HG02623 (cell line): ENCODE measurements around the gene AS3MT.
"Not testable (repeated sequence)": the region's sequence is repeated elsewhere in the genome, so short reads cannot be mapped to it uniquely, and the experiment has no call there.

Source experiments
- ATAC-seq: cut with Tn5 transposase; IDR thresholded peaks from one replicate; pipeline ENCODE4 v1.9.1; 2021; ENCODE audit warnings: moderate library complexity; ENCODE audit not compliant: unreplicated experiment

The AS3MT gene

DNA sequence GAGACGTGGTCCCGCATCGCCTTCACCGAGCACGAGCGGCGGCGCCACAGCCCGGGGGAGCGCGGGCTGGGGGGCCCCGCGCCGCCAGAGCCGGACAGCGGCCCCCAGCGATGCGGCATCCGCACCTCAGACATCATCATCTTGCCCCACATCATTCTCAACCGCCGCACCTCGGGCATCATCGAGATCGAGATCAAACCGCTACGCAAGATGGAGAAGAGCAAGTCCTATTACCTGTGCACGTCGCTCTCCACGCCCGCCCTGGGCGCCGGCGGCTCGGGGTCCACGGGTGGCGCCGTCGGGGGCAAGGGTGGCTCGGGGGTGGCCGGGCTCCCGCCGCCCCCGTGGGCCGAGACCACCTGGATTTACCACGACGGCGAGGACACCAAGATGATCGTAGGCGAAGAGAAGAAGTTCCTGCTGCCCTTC, 49.6 kb downstream of the AS3MT start:
- no peak for ATAC-seq

DNA sequence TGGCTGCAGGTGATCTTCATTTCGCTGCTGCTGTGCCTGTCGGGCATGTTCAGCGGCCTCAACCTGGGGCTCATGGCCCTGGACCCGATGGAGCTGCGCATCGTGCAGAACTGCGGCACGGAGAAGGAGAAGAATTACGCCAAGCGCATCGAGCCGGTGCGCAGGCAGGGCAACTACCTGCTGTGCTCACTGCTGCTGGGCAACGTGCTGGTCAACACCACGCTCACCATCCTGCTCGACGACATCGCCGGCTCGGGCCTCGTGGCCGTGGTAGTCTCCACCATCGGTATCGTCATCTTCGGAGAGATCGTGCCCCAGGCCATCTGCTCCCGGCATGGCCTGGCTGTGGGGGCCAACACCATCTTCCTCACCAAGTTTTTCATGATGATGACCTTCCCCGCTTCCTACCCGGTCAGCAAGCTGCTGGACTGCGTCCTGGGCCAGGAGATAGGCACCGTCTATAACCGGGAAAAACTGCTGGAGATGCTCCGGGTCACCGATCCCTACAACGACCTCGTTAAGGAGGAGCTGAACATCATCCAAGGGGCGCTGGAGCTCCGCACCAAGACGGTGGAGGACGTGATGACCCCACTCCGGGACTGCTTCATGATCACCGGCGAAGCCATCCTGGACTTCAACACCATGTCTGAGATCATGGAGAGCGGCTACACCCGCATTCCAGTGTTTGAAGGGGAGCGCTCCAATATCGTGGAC, 50.1 kb downstream of the AS3MT start:
- ATAC-seq, result no peak

DNA sequence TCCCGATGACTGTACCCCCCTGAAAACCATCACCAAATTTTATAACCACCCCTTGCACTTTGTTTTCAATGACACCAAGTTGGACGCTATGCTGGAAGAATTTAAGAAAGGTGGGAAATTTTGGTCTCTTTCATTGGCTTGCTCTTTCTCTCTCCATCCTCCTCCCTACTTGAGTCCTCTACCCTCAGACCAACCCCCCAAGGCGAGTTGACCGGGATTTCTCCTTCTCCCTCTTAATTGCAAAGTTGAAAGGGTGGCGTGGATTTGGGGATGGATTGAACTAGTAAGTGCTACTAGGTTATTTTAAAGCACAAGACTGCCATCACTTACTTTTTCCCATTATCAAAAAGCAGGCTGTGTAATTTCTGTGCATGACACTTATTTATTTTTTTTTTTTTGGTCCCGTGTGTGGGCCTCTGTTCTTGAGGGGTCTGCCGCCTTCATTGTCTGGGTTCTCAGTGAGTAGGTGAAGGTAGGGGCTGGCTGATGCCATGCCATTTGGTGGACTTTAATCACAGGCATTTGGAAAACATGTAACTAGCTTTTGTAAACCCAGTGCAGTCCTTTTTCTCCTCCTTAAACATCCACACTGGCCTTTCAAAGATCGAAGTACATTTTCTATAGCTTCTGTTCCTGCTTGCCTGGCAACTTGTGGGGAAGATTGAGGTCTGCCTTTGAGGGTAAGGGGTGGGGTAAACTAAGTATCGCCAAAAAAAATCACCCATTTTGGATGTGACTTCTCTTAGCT, 50.9 kb downstream of the AS3MT start:
- ATAC-seq, result no peak

DNA sequence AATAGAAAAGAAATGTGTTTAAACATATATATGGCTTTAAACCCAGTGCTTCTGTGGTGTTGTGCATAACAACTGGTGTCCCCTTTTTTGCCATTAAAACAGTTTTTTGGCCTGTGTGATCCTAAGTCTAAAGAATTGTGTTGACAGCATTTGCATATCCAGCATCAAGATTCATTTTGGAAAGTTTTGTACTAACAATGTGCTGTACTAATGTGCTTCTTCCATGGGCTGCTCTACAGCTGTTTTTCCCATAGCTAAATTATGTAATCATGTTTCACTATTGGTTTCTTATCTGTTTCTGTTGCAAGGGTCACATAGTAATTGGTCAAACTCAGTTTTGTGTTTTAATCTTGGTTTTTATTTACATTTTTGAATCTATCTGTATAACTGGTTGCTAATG, 54.3 kb downstream of the AS3MT start:
- ATAC-seq, result no peak

DNA sequence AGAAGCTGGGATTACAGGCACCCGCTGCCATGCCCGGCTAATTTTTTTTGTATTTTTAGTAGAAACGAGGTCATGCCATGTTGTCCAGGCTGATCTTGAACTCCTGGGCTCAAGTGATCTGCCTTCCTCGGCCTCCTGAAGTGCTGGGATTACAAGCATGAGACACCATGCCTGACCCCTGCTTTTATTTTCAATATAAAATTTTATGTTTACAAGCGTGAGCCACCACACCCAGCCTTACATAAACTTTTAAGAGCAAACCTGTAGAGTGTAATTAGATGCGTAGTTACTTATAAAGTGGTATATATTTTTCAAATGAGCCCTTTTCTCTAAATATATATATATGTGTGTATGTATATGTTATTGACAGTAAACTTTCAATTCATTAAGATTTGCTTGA, 57.6 kb downstream of the AS3MT start:
- ATAC-seq, result no peak

DNA sequence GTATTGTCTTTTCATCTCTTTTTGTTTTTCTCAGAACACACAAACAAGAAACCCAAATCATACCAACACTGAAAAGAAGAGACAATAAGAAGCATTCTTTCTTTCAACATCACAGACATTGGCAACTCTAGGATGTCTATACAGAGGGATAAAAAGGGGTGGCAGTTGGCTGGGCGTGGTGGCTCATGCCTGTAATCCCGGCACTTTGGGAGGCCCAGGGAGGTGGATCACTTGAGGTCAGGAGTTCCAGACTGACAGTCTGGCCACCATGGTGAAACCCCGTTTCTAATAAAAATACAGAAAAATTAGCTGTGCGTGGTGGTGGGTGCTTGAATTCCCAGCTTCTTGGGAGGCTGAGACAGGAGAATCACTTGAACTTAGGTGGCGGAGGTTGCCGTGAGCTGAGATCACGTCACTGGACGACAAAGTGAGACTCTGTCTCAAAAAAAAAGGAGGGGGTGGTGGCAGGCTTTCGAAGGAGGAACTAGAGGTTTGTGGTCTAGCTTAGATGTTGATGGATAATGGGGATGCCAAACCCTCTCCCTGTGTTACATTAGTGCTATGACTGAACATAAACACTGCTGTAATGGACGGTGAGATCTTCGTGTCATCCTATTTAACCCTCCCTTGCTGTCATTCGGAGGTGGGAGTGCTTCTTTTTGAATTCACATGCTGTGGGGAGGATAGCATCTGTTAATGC, 58.2 kb downstream of the AS3MT start:
- no peak for ATAC-seq

DNA sequence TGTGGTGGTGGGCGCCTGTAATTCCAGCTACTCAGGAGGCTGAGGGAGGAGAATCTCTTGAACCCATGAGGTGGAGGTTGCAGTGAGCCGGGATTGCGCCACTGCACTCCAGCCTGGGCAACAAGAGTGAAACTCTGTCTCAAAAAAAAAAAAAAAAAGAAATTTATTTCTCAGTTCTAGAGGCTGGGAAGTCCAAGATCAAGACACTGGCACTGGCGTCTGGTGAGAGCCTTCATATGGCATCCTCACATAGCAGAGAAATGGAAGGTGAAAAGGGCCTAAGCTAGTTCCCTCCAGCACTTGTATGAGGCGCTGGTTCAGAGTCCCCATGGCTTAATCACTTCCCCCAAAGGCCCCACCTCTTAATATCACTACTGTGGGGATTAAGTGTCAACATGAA, 59.2 kb downstream of the AS3MT start:
- not testable (repeated sequence) for ATAC-seq

DNA sequence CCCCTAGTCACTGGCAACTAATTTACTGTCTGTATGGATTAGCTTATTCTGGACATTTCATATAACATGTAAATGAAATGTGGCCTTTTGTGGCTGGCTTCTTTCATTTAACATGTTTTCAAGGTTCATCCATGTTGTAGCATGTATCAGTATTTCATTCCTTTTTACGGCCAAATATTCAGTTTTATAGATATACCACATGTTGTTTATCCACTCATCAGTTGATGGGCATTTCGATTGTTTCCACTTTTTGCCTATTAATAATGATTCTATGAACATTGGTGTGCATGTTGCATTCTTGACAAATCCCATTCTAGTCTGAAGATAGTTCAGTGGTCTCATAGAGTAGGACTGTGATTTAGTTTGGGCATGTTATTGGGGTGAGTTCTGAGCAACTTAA, 61.5 kb downstream of the AS3MT start:
- ATAC-seq, result no peak

DNA sequence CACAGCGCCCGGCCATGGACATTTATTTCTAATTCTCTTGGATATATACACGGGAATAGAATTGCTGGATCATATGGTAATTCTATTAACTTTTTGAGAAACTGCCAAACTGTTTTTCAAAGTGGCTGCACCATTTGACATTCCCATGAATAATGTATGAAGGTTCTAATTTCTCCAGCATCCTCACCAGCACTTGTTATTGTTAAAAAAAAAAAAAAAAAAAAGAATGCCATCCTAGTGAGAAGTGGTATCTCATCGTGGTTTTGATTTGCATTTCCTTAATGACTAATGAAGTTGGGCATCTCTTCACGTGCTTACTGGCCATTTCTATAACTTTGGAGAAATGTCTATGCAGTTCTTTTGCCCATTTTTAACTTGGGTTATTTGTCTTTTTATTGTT, 62.4 kb downstream of the AS3MT start:
- ATAC-seq, result no peak

DNA sequence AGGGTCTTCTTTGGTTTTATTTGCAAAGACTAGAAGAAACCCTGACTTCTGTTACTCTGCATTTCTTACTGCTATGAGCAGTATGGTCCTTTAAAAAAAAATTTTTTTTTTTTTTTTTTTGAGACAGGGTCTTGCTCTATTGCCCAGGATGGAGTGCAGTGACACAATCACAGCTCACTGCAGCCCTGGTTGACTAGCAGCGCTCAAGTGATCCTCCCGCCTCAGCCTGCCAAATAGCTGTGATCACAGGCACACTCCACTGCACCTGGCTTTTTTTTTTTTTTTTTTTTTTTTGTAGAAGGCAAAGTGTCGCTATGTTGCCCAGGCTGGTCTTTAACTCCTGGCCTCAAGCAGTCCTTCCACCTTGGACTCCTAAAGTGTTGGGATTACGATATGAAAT, 66.2 kb downstream of the AS3MT start:
- ATAC-seq, result no peak

DNA sequence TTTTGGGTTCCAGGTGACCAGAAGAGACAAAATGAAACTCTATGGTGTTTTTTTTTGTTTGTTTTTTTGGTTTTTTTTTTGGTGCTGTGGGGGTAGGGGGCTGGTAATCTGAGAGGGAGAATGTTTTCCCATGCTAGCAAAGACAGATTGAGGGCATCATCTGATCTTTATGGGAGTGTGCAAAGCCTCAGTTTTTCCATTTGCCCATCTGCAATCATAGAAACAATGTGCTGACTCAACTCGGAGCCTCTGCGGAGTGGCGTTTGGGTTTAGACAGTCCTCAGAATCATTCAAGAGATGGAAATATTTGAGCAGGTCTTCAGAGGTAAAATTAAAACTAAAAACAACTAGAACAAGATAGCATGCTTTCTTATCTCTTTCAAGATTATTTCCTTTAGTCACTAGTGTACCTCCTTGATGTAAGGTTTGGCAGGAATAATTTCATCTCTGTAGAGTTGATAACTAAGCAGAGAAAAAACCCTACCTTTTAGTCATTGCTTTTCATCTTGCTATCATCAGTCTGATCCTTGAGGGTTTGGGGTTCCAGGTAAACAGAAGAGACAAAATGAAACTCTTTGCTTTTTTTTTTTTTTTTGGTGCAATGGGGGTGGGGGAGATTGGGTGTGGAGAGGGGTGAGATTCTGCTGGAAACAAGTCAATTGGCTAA, 66.8 kb downstream of the AS3MT start:
- no peak for ATAC-seq

DNA sequence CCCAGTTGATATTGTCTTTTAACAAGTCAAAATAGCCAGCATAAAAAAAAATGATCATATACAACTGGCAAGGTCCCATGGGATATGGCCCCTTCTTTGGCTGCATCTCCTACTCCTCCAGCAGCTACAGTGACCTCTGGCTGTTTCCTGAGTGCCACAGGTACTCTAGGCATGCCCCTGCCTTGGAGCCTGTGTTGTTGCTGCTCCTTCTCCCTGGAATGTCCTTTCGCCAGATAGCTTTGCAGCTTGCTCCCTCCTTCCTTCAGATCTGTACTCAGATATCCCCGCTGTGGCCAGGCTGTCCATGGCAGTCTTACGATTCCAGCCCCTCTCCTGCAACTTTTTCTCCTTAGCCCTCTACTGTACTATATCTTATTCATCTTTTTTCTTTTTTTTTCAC, 72.1 kb downstream of the AS3MT start:
- ATAC-seq, result no peak

DNA sequence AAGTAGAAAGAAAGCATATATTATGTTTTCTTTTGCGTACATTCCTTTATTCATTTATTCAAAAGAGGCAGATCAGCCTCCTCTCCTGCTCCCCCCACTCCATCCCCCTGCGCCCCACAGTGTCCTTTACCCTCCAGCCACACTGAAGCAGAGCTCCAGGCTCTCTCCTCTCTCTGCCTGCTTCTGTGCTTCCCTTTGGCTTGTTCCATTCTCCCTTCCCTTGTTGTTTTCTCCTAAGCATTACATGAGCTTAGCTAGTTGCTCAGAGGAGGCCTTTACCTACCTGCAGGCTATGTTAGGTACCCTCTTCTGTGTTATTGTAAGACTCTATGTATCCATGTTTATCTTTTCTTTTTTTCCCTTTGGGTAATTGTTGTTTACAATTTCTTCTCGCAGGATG, 76.2 kb downstream of the AS3MT start:
- no peak for ATAC-seq

DNA sequence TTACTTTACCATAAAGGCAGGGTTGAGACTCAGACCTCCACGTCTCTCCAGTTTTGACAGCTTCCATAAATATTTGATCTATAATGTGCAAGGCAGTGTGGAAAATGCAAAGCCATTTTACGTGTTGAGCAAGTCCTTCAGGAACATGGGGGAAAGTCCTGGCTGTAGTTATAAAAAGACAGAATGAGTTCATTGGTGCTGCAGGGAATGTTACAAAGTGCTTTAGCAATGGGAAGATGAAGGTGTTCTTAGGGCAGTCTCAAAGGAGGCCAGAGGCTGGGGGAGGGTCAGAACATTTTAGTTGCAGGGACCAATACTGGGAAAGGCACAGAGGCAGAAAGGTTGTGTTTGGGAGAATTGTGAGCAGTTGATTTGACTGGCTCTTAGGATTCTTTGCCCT, 76.7 kb downstream of the AS3MT start:
- no peak for ATAC-seq

DNA sequence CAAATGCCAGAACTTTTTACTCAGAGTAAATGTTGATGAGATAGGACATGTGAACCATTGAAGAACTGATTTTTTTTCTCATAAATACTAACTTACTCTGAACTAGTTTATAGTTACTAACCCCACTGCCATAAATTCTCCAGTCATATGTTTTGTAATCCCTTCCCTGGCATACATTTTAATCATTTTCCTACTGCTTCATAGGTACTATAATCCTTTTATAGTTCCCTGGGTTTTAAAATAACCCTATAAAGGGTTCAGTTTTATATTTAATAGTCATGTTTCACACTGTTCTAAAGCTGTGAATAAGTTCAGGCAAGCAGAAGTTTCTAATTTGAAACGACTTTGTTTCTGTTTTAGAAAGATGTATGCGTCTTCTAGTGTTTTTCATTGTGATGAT, 77.7 kb downstream of the AS3MT start:
- ATAC-seq, result no peak

DNA sequence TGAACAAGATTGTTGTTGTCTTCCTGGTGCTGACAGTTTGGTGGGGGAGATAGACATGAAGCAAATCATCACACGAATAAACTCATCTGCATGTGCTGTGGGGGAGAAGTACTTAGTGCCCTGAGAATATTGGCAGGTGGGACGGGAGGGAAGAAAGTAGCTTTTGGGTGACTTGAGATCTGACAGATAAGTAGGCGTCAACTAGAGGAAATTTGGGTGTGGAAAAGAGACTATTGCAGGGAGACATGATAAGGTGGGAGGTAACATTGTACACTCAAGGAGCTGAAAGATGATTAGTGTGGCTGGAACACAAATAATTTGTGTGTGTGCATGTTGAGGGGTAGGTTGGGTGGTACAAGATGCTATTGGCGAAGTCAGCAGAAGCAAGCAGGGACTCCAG, 78.9 kb downstream of the AS3MT start:
- no peak for ATAC-seq

DNA sequence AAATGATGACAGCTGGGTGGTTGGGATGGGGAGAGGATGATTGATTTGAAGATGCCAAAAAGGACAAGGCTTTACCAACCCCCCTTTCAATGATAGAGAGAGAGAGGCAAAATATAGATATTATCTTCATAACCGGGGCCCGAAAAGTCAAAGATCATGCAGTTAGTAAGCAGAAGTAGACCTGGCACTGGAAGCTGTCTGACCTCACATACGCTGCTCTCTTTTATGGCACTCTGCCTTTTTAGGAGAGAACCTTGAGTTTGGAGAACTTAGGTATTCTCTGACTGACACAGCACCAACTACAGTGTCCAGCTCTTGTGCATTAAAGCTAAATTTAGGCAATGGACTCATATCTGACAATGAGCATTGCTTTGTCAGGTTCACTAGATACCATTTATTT, 79.5 kb downstream of the AS3MT start:
- no peak for ATAC-seq

DNA sequence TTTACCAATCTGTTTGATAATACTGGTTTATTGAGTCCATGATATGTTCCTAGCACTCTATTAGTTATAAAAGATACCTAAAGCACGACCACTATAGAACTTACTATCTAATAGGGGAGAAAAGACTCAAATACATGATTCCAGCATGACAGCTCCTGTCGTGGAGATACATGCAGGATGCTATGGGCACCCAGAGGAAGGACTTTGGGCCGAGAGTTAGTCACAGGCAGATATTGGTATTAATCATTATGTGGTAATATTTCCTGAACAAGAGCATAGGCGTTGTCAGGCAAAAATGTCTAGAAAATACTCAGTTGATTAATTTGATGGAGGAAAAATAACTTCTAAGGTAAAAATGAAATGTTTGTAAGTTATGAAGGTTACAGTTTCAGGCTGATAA, 80.6 kb downstream of the AS3MT start:
- no peak for ATAC-seq

DNA sequence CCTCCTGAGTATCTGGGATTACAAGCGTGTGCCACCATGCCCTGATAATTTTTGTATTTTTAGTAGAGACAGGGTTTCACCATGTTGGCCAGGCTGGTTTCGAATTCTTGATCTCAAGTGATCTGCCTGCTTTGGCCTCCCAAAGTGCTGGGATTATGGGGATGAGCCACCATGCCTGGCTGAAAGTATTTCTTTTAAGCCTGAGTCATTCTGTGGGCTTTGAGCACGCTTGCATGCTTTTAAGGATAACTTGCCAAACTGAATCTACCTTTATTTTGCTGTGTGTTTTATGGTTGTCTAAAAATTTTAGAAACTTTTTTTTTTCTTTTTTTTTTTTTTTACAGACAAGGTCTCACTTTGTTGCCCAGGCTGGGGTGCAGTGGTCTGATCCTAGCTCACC, 82.0 kb downstream of the AS3MT start:
- no peak for ATAC-seq
